CD4-positive, alpha-beta T cell (primary cell): ENCODE data around the gene HPRT1. TPM values are rescaled to one million over a fixed set of nuclear protein-coding genes. Genes with fewer than 3 reads are reported as not detected.

ENCODE experiments used
- ATAC-seq: fragments of 200-7000 bp; cut with Tn5 transposase; one replicate; pipeline ENCODE4 v1.10.0; 2022; ENCODE audit warnings: mild to moderate bottlenecking; ENCODE audit not compliant: poor library complexity
- CTCF ChIA-PET: fragments of 350-600 bp; sonication (Branson Sonifier 250); formaldehyde crosslinking; loops from one replicate; lab custom pipeline; 2021; ENCODE audit warnings: antibody characterized with exemption, inconsistent platforms; lab: Charles Lee
- POLR2A ChIA-PET: fragments of 350-600 bp; sonication (Branson Sonifier 250); formaldehyde crosslinking; loops from one replicate; lab custom pipeline; 2021; ENCODE audit warnings: antibody characterized with exemption, inconsistent platforms; lab: Charles Lee
- DNase-seq, 14 experiments: peaks; one replicate each; pipeline ENCODE4 v3.0.0-alpha.2; 2013 to 2020; ENCODE audit warnings: mixed read lengths in 2 of 14
- H3K27ac ChIP-seq, 2 donors: one replicate each; pipeline versions ENCODE4 v1.5.1 to v1.7.0; 2013; ENCODE audit warnings: low read length in 2 of 2, low read depth in 1 of 2, mild to moderate bottlenecking in 1 of 2
- H3K27me3 ChIP-seq, 2 experiments: 1 replicate in 1 of 2; 2 replicates in 1 of 2; pipeline versions ENCODE4 v1.6.1 to v1.7.0; 2013; ENCODE audit warnings: low read length in 2 of 2, control low read depth in 1 of 2, mild to moderate bottlenecking in 1 of 2, moderate library complexity in 1 of 2; ENCODE audit not compliant: insufficient read depth in 2 of 2, control insufficient read depth in 1 of 2
- H3K36me3 ChIP-seq: one replicate; pipeline ENCODE4 v1.6.1; 2013; ENCODE audit warnings: low read length, control low read depth; ENCODE audit not compliant: insufficient read depth
- H3K4me1 ChIP-seq: one replicate; pipeline ENCODE4 v1.6.1; 2013; ENCODE audit warnings: low read length, control low read depth; ENCODE audit not compliant: insufficient read depth
- H3K4me3 ChIP-seq: one replicate; pipeline ENCODE4 v1.5.1; 2013; ENCODE audit warnings: mild to moderate bottlenecking, low read length, moderate library complexity
- H3K9me3 ChIP-seq, 2 experiments: 1 replicate in 1 of 2; 2 replicates in 1 of 2; pipeline versions ENCODE4 v1.6.1 to v1.7.0; 2013; ENCODE audit warnings: low read length in 2 of 2, mild to moderate bottlenecking in 2 of 2, control low read depth in 1 of 2, moderate library complexity in 1 of 2; ENCODE audit not compliant: control insufficient read depth in 1 of 2, insufficient read depth in 1 of 2
- H3K27ac Mint-ChIP-seq: one replicate; pipeline ENCODE4 v1.8.0; 2020; ENCODE audit warnings: mixed read lengths
- H3K27me3 Mint-ChIP-seq: one replicate; pipeline ENCODE4 v1.8.0; 2021; ENCODE audit warnings: mixed read lengths
- H3K36me3 Mint-ChIP-seq: one replicate; pipeline ENCODE4 v1.8.0; 2021; ENCODE audit warnings: low read depth, mixed read lengths
- H3K4me1 Mint-ChIP-seq: one replicate; pipeline ENCODE4 v1.8.0; 2021; ENCODE audit warnings: low read depth, mixed read lengths
- H3K4me3 Mint-ChIP-seq: one replicate; pipeline ENCODE4 v1.8.0; 2020; ENCODE audit warnings: mild to moderate bottlenecking, mixed read lengths
- H3K9me3 Mint-ChIP-seq: one replicate; pipeline ENCODE4 v1.8.0; 2020; ENCODE audit warnings: mixed read lengths
- intact Hi-C, 2 experiments: fragments of 100-400 bp; cut with DNase I in 1 of 2; cut with micrococcal nuclease in 1 of 2; formaldehyde crosslinking; loops; one replicate each; pipeline versions ENCODE4 v1.15.1 to v1.9.0; 2023 to 2025; cut with DNase I, micrococcal nuclease
- total RNA-seq, 174 experiments: library from RNA in 2 of 174; stranded (reverse) in 2 of 174; gene quantifications; one replicate each; pipeline ENCODE4 v1.2.3 and lab custom pipeline; 2021 to 2026
- TF ChIP-seq, protein P1 (sequence below): fragments of 200-600 bp; IDR thresholded peaks from one replicate; pipeline ENCODE4 v1.8.0; 2022; ENCODE audit warnings: antibody characterized with exemption, mild to moderate bottlenecking

HPRT1 gene
- total RNA-seq, 2 experiments from 2014 or later: 14.1 to 15.5 TPM

GRCh38 chrX:134431894-134432293 is 28.1 kb upstream of the HPRT1 start:
- H3K4me3 ChIP-seq: no peak overlapping the region
- H3K9me3 ChIP-seq: no peaks in the 10 kb centered on the region
- TF ChIP-seq, protein P1, sequence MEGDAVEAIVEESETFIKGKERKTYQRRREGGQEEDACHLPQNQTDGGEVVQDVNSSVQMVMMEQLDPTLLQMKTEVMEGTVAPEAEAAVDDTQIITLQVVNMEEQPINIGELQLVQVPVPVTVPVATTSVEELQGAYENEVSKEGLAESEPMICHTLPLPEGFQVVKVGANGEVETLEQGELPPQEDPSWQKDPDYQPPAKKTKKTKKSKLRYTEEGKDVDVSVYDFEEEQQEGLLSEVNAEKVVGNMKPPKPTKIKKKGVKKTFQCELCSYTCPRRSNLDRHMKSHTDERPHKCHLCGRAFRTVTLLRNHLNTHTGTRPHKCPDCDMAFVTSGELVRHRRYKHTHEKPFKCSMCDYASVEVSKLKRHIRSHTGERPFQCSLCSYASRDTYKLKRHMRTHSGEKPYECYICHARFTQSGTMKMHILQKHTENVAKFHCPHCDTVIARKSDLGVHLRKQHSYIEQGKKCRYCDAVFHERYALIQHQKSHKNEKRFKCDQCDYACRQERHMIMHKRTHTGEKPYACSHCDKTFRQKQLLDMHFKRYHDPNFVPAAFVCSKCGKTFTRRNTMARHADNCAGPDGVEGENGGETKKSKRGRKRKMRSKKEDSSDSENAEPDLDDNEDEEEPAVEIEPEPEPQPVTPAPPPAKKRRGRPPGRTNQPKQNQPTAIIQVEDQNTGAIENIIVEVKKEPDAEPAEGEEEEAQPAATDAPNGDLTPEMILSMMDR: no peak
- H3K27me3 ChIP-seq: no peaks in the 10 kb centered on the region
- intact Hi-C loops: no loop called here
- H3K27ac Mint-ChIP-seq: no peak overlapping the region
- H3K36me3 ChIP-seq: no peaks in the 10 kb centered on the region
- H3K9me3 Mint-ChIP-seq: no peaks in the 10 kb centered on the region
- no peaks in the 10 kb centered on the region for H3K4me1 Mint-ChIP-seq
- H3K27ac ChIP-seq: no peak overlapping the region
- DNase-seq (no peak), ATAC-seq (no peak)
- CTCF ChIA-PET: no interaction called here
- peaks cover 42% of the 10 kb centered on the region for H3K36me3 Mint-ChIP-seq
- no peaks in the 10 kb centered on the region for H3K4me1 ChIP-seq
- H3K27me3 Mint-ChIP-seq: no peaks in the 10 kb centered on the region
- POLR2A ChIA-PET: no interaction called here
- H3K4me3 Mint-ChIP-seq: no peak overlapping the region

DNA sequence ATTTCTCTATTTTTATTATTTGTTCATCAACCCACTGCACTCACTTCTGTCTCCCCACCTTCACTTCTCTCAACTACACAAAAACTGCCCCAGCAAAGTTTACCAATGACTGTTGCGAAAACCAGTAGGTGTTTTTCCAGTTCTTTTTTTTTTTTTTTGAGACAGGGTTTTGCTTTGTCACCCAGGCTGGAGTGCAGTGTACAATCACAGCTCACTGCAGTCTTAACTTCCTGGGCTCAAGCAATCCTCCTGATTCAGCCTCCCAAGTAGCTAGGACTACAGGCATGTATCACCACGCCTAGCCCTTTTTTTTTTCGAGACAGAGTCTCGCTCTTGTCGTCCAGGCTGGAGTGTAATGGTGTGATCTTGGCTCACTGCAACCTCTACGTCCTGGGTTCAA is 24.1 kb upstream of the HPRT1 start:
- Histone ChIP-seq H3K36me3 (no peaks in the 10 kb centered on the region), H3K27ac (no peak overlapping the region), H3K9me3 (no peaks in the 10 kb centered on the region), H3K4me1 (no peaks in the 10 kb centered on the region), H3K4me3 (no peak overlapping the region), H3K27me3 (no peaks in the 10 kb centered on the region)
- TF ChIP-seq, protein P1: no peak
- no peaks in the 10 kb centered on the region for H3K9me3 Mint-ChIP-seq
- intact Hi-C loops: no loop called here
- ATAC-seq (no peak), DNase-seq (no peak)
- H3K36me3 Mint-ChIP-seq: peaks cover 22% of the 10 kb centered on the region
- ChIA-PET POLR2A (no interaction called here), CTCF (interaction anchor here (0.7 kb wide), 1 partner anchor 1130 kb away, joined by 3 read pairs; no protein-coding TSS in a partner anchor)
- no peaks in the 10 kb centered on the region for H3K4me1 Mint-ChIP-seq
- H3K27ac Mint-ChIP-seq: no peak overlapping the region
- H3K27me3 Mint-ChIP-seq: no peaks in the 10 kb centered on the region
- H3K4me3 Mint-ChIP-seq: no peak overlapping the region

GRCh38 chrX:134443020-134443419 is 16.9 kb upstream of the HPRT1 start:
- no peak for ATAC-seq
- no peak overlapping the region for H3K4me3 Mint-ChIP-seq
- H3K4me1 Mint-ChIP-seq: no peaks in the 10 kb centered on the region
- POLR2A ChIA-PET: no interaction called here
- TF ChIP-seq, protein P1: no peak
- no peaks in the 10 kb centered on the region for H3K4me1 ChIP-seq
- H3K27ac Mint-ChIP-seq: no peak overlapping the region
- intact Hi-C loops: no loop called here
- H3K27ac ChIP-seq: no peak overlapping the region
- CTCF ChIA-PET: no interaction called here
- H3K36me3 Mint-ChIP-seq: no peaks in the 10 kb centered on the region
- DNase-seq: no peak
- no peaks in the 10 kb centered on the region for H3K27me3 Mint-ChIP-seq
- H3K36me3 ChIP-seq: no peaks in the 10 kb centered on the region
- H3K9me3 ChIP-seq: no peaks in the 10 kb centered on the region
- H3K27me3 ChIP-seq: no peaks in the 10 kb centered on the region
- H3K9me3 Mint-ChIP-seq: no peaks in the 10 kb centered on the region
- no peak overlapping the region for H3K4me3 ChIP-seq
